CD4-positive, alpha-beta T cell treated with Interleukin-4 for 4 hours (primary cell): ENCODE data around the gene RSRC1.
"Not testable (repeated sequence)": the region's sequence is repeated elsewhere in the genome, so short reads cannot be mapped to it uniquely, and the experiment has no call there.

Experiments used
- DNase-seq: peaks from one replicate; pipeline ENCODE4 v3.0.0-alpha.2; 2020

Gene RSRC1

DNA sequence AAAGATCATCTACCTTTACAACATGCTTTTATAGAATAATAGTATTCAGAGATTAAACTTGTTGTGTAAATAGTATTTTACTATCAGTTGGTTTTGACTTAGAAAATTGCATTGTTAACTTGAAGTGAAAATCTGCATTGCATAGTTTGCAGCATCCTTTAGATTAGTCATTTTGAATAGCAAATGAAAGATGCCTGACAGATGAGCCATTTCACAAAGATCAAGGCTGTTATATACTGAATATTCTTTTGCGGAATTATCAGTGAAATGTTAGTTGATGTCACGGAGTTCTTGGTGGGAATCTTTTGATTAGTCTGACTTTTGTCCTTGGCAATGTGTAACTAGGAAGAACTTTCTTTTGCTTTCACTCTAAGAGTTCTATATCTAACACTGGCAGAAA, 24.5 kb downstream of the RSRC1 start:
- no peak for DNase-seq

DNA sequence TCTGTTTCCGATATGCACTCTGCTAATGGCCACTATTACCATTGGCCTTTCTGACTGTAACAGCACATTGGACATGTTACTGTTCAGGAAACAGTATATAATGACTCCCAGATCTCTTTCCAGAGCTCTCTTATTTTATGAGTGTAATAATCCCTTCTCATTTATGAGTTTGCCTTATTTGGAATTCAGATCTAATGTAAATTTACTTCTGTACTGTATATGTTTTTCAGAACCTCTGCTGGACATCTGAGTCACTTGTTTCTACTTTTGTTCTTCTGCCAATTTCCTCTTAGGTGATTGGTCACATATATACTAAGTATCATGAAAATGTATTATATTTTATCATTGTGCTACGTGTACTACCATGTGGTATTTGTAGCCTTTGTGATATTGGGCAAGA, 30.5 kb downstream of the RSRC1 start:
- no peak for DNase-seq

GRCh38 chr3:158148218-158148617, 38.3 kb downstream of the RSRC1 start:
- DNase-seq, result no peak

DNA sequence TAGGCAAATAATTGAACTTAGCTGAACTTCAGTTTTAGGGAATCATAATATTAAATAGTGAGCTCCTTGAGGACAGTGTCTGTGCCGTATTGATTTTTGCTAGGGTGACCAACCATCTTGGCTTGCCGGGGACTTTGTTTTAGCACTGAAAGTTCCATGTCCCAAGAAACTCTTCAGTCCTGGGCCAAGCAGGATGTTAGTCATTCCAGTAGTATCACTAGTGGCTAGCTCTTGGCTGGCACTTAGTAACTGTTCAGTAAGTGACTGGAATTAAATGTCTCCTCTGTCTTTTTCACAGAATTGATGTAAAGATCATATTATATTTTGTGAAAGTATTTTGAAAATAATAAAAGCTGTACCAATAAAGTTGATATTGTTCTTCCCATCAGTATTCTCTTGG, 42.3 kb downstream of the RSRC1 start:
- no peak for DNase-seq

- no peak for DNase-seq
Measured at GRCh38 chr3:158158969-158159368, 49.1 kb downstream of the RSRC1 start.

GRCh38 chr3:158159714-158160113, 49.8 kb downstream of the RSRC1 start:
- no peak for DNase-seq

DNA sequence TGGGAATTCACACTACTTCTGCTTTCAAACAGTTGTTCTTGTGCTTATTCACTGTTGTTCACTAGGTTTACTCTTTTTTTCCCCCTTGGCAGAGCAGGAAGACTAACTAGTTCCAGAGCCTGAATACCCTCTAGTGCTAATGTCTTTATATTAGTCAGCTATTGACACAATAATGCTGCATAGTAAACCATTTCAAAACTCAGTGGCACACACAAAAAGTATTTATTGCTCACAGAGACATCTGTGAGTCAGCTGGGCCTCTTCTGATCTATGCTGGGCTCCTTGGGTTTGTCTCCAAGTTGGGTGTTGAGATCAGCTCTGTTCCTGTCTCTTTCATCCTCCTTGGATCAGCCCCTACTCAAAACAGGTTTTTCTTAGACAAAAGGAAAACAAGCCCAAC, 51.1 kb downstream of the RSRC1 start:
- no peak for DNase-seq

GRCh38 chr3:158165141-158165655, 55.3 kb downstream of the RSRC1 start:
- no peak for DNase-seq

DNA sequence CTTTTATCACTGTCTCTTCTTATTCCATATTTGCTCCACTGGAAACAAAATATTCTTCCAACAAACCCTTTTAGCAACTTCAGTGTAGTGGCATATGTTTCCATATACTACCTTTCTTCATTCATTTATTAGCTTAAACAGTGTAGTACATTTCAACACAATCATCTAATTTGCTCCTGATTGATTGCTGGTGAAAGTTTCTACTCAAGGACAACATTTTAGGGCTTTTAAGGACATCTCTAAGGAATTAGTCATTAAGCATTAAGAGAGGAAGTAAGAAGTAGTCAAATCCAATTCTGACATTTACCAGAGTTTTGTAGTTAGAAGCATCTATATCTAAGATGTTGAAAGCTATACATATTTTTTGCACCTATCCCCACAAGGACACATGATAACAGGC, 55.8 kb downstream of the RSRC1 start:
- DNase-seq, result no peak

DNA sequence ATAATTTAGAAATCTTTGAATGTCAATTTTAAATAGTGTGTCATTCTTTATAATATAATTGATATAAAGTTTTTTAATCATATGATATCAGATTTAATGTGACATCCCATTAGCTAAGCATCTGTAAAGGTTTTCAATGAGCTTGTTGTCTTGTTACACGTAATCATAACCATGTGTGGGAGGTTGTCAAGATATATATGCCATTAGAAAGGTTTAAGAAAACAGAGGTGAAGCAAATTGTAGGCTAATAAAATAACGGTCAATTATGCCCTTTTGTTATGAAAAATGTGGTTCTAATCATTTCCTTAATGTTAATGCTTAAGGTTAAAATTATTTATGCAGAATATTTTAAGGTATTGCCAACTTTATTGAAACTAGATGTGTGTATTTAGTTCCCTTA, 56.3 kb downstream of the RSRC1 start:
- DNase-seq, result no peak

DNA sequence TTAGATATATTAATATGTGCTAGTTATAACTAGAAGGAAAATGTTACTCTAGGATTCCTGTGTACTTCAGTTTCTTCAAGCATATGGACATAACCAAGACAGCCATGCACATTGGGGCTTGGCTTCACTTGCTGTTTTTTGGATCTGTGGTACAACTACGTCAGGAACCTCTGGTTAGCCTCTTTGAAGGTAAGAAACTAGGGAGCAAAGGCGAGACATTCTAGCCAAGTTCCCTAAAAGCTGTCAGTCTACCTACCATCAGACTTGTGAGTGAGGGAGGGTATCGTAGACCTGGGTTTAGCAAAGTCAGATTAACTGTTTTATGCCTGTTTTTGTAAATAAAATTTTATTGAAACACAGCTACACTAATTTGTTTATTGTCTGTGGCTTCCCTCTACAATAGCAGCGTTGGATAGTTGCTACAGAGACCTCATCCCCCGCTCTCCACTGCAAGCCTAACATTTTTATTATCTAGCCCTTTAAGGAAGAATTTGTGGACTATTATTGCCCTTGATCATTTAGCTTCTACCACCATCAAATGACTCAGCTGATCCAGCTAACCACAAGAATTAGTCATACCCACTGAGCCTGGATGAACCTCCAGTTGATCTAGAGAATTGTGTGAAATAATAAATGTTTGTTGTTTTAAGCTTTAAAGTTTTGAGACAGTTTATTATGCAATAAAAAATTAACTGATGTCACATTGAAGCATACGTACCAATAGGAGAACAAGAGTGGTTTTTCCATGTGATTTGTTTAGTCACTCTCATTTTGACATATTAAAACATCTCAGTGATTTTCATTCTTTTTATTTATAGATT, 58.1 kb downstream of the RSRC1 start:
- peak; percentile 36 for DNase-seq

GRCh38 chr3:158169091-158169491, 59.2 kb downstream of the RSRC1 start:
- DNase-seq, result no peak

GRCh38 chr3:158181096-158181495, 71.2 kb downstream of the RSRC1 start:
- DNase-seq, result no peak

DNA sequence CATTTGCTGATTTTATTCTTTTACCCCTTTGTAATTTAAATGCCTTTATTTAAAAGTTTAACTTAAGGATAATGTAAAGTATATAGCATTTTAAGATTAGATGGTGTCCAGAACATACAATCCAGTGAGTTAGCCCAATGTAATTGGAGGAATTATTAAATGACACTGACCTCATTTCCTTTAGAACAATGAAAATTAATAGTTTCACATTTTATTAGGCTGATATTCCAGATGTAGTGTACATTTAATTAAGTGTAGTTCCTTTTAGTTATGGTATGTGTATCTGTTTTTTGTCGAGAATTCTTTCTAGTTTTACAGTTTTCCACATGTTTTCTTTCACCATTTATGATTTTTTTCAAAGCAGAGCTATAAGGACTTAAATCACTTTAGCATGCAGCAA, 75.8 kb downstream of the RSRC1 start:
- no peak for DNase-seq

GRCh38 chr3:158200955-158201354, 91.1 kb downstream of the RSRC1 start:
- DNase-seq, result no peak

- no peak for DNase-seq
Measured at GRCh38 chr3:158205324-158205723, 95.4 kb downstream of the RSRC1 start.

- no peak for DNase-seq
Measured at GRCh38 chr3:158205994-158206393, 96.1 kb downstream of the RSRC1 start.

DNA sequence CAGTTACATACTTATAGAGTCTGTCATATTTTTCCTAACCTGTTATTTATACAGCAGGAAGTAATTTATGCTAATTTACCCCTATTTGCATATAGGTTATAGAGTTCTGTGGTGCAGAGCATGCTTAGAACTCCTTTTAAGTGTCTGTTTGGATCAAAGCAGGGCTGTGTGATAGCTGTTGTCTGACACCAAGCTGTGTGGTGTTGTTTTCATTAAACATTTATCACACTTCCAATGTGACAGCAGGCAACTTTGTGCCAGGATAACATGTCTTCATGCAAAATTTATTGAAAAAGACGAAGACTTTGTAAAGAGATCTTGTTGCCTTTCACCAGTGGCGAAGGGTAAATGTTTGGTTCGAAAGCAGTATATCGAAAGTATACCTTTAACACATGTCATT, 100.2 kb downstream of the RSRC1 start:
- DNase-seq, result no peak

GRCh38 chr3:158213461-158213860, 103.6 kb downstream of the RSRC1 start:
- no peak for DNase-seq

- no peak for DNase-seq
Measured at GRCh38 chr3:158217992-158218391, 108.1 kb downstream of the RSRC1 start.

DNA sequence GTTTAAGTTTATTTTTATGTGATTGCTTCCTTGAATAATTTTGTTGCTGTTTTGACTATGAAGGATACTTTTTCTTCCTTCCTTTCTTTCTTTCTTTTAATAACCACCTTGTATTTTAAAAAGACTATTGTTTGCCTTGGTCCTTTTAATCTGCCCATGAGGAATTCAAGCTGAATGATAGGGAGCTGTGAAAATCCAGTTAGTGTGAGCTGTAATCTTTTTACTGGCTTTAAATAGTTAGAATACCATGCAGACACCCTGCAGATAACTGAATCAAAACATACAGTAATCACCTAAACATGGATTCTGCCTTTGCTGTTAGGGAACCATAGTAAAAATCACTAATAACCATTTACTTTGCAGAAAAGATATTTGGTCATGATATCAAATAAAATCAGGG, 110.7 kb downstream of the RSRC1 start:
- no peak for DNase-seq

DNA sequence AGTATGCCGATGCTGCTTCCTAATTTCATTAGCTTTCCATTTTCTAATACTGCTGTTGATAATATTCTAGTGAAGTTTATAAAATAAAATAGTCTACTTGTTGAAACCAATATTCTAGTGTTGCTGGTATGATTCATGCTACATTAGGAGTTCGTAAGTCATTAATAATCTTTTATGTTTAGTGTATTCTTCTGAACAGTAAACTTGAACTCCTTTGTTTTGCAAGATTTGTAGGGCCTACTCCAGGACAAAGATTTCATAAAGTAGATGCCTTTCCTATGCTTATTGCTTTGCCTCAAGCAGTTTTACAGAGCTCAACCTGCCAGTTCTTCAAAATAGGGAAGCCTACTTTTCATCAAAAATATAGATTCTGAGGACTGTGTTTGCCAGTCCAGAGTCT, 111.5 kb downstream of the RSRC1 start:
- no peak for DNase-seq

DNA sequence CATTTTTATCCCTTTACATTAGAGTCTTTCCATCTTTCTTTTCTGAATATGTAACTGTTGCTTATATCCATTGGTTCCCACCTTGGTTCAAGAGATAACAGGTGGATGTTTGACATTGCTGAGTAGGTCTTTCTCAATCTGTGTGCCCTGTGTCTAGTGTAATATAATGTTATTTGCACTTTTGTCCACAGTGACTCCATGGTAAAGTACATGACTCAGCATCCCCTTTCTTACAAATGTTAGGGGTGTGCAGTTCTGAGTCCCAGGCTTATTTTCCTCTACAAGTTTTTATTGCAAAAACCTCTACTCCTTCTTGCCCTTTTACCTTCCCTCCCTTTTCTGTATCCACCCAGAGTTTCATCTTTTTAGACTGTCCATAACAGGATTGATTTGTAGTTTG, 116.5 kb downstream of the RSRC1 start:
- DNase-seq, result no peak

GRCh38 chr3:158228942-158229341, 119.1 kb downstream of the RSRC1 start:
- not testable (repeated sequence) for DNase-seq

DNA sequence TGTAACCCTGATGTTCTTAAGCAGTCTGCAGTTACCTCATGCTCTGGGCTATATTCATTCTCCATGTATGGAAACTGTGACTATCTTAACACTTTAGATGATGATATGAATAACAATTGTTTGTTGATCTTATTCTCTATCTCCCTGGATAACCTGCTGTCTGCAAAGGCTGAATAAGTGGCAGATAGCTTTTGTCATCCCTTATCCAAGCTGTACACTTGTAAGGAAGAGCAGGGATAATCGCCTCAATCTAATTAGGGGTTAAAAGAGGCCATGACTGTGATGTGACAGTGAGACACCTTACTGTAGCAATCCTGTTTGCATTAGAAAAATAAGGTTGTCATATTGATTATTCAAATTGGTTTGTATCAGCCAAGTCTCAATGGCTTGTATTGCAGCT, 123.9 kb downstream of the RSRC1 start:
- no peak for DNase-seq
